ENCODE data around the gene GLIS1. TPM values are rescaled to one million over a fixed set of nuclear protein-coding genes. Genes with fewer than 3 reads are reported as not detected.
"Not testable (repeated sequence)": the region's sequence is repeated elsewhere in the genome, so short reads cannot be mapped to it uniquely, and the experiment has no call there.

Gene GLIS1
- polyA plus RNA-seq (ENCODE audit: insufficient read length in 3 of 3): 1 to 10 TPM; 2.2 to 4.8 (median 3.2) TPM
- long read RNA-seq, donor 1: 0 reads
- long read RNA-seq, donor 2: 0 reads
- long read RNA-seq, donor 3: 0 reads
- long read RNA-seq, donor 4: 0 reads
- long read RNA-seq, donor 5: 0 reads
- long read RNA-seq, donor 6: 0 reads
- long read RNA-seq, donor 7: 0 reads
- long read RNA-seq, donor 8: 0 reads
- long read RNA-seq, donor 9, partial matches to known transcripts: 0 of 1 reads
- long read RNA-seq, donor 9, other reads (novel, unspliced or antisense): 0 of 1 reads
- long read RNA-seq, donor 10: 0 reads
- long read RNA-seq, donor 11, partial matches to known transcripts: 0 of 1 reads
- long read RNA-seq, donor 11, other reads (novel, unspliced or antisense): 0 of 1 reads
- long read RNA-seq, donor 12: 0 reads
- long read RNA-seq, donor 13: 0 reads
- long read RNA-seq, donor 14: 0 reads
- long read RNA-seq, donor 15: 0 reads
- long read RNA-seq, donor 16: 0 reads

DNA sequence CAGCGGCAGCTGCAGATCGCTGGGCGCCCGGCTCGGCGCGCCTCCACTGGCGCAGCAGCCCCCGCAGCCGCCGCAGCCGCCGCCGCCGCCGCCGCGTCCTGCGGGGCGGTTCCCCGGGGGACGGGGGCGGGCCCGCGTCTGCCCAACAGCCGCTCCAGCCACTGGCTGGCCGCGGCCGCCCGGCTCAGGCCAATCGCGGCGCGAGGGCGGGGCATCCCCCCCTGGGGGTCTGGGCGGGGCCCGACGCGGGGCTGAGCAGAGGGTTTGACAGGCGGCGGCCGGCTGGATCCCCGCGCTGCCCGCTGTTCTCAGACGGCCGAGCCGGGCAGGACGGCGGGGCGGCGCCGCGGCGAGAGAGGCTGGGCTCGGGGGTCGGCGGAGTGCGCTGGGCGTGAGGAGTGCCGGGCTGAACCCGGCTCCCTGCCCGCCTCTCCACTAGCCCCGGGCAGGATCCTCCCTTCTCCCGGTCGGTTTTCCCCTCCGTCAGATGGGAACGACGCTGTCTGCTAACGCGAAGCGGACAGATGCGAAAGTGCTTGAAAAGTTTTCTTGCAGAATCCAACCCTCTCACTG is at the start of gene GLIS1:
GLIS1 (minus strand) TSS at position 56 of the 573 bp plus-strand sequence. CDS start 1,100 bp downstream, outside the sequence.
- peak in 10 of 11 donors; percentile 63 to 88 (median 74) for DNase-seq (ENCODE audit: extremely low read depth in 1 of 11, low read depth in 9 of 11, low spot score in 4 of 11)

DNA sequence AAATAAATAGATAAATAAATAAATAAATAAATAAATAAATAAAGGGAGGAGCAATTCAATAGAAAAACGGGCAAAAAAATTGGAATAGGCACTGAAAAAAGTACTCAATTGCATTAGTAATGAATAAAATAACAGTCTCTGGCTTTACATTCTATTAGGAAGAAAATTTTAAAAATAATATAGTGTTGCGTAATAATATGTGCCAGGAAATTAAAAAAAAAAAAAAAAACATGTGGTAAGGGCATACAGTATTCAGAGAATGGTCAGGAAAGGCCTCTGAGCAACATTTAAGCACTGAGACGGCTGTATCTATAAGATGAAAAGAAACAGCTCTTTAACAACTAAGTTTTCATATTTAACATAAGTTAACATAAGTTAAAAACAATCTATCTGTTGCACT is 48.7 kb upstream of the GLIS1 start:
- no peak for DNase-seq (ENCODE audit: extremely low read depth in 1 of 11, low read depth in 9 of 11, low spot score in 4 of 11)

DNA sequence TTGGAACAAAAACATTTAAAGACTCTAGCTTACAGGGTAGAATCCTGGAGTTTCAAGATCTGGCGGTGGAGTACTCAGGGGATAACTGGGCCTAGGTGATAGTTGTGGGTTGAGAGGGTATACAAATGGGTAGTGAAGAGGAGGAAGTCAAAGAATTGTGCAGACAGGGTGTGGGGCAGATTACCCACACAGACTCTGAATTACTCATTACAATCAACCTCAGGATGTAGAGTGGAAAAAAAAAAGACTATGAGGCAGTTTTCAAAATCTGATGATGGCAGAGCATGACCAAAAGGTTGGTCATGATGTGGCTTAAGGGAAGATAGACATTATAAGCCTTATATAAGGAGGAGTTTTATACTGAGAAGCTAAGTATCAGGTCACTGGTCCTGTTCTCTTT is 44.1 kb upstream of the GLIS1 start:
- no peak for DNase-seq (ENCODE audit: extremely low read depth in 1 of 11, low read depth in 9 of 11, low spot score in 4 of 11)

DNA sequence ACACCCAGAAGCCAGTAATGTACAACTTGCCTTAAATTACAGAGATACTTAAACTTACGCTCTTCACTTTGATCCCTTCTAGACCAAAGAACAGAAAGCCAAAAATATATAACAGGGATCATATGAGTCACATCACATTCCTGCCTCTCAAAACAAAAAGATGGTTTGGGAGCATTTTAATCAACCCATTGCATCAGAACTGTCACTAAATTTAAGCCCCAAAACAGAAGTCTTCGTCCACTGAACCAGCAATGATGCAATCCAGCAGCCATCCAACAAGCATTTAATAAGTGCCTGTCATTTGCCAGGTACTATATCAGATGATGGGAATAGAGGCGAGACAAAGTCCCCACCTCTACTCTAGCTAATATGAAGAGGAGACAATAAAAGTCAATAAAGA is 42.7 kb upstream of the GLIS1 start:
- no peak for DNase-seq (ENCODE audit: extremely low read depth in 1 of 11, low read depth in 9 of 11, low spot score in 4 of 11)

DNA sequence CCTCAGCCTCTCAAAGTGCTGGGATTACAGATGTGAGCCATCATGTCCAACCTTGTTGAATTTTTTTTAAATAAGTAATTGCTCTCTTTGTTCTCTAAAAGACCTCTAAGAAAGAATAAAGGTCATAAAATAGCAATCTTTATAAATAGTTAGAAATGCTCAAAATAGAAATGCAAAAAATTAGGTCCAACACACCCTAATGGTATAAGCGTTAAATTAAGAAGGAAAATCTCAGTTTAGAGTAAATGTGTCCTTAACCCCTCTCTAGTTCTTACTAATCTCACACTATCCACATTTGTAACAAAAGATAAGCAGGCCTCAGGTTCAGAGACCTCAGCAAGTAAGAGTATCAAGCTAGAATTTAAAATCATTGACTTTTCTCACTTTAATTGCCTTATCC is 38.3 kb upstream of the GLIS1 start:
- no peak for DNase-seq (ENCODE audit: extremely low read depth in 1 of 11, low read depth in 9 of 11, low spot score in 4 of 11)

DNA sequence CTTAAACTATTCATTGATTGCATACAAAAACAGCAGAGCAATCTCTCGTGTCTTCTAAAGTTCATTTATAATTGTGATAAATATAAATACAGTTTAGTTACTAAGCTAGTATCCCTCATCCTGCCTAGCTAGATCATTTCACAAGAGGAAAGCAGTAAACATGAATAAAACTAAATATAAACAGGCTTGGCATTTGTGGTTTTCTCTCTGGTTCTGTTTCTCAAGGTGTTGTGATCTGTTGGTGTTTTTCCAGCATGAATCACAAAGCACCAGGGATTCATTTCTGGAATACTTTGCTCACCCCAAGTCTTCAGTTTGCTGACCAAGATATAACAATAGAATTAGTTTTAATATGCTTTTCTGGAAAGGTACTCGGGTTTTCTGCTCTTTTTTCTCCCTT is 32.7 kb upstream of the GLIS1 start:
- DNase-seq (ENCODE audit: extremely low read depth in 1 of 11, low read depth in 9 of 11, low spot score in 4 of 11): no peak

DNA sequence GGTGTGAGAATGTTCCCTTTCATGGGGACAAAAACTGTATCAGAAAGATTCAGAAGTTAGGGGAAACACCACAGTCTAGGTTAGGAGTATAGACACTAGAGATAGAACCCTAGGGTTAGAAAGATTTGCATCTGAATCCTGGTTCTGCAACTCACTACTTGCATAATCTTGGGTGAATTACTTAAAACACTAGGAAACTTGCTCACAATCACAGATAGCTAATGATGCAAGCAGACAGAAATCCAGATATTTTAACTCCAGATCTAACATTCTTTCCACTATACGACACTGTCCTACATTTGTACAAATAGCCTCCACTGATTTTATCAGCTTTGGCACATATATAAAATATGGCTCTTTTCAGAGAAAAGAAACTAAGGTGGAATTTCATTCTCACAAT is 30.8 kb upstream of the GLIS1 start:
- DNase-seq (ENCODE audit: extremely low read depth in 1 of 11, low read depth in 9 of 11, low spot score in 4 of 11): no peak

DNA sequence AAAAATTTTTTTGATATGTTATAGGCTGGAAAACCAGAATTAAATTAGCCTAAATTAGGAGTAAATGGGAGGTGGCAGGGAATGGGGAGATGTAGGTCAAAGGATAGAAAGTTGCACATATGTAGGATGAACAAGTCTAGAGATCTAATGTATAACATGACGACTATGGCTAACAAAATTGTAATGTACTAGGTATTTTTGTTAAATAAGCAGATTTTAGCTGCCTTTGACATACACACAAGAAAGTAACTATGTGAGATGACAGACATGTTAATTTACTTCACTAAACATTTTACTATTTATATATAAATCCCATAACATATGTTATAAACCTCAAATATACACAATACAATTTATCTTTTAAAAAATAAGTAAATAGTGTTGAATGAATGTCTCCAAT is 30.2 kb upstream of the GLIS1 start:
- DNase-seq (ENCODE audit: extremely low read depth in 1 of 11, low read depth in 9 of 11, low spot score in 4 of 11): no peak

DNA sequence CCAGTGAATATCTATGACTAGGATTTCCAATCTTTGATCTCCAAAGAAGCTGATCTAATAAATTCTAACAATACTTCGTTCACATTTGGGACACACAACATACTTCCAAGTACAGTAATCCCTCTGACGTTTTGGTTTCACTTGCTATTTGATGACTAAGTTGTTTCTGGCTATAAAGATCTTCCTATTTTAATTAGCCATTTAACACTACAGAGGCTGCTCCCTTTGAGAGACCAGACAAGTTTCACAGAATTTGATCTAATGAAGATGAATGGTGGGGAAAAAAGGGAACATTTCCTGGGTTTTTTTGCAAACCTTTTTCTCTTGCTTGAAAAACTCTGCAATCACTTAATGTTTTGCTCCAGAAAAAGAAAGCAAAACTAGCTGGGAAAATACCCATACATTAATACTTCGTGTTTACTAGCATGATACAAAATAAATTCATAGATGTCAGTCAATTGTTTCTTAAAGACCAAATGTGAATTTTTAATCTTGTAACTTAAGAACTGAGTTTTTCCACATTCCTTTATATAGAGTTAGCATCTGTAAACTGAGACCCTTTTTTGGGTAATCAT is 28.0 kb upstream of the GLIS1 start:
- DNase-seq (ENCODE audit: extremely low read depth in 1 of 11, low read depth in 9 of 11, low spot score in 4 of 11): no peak

DNA sequence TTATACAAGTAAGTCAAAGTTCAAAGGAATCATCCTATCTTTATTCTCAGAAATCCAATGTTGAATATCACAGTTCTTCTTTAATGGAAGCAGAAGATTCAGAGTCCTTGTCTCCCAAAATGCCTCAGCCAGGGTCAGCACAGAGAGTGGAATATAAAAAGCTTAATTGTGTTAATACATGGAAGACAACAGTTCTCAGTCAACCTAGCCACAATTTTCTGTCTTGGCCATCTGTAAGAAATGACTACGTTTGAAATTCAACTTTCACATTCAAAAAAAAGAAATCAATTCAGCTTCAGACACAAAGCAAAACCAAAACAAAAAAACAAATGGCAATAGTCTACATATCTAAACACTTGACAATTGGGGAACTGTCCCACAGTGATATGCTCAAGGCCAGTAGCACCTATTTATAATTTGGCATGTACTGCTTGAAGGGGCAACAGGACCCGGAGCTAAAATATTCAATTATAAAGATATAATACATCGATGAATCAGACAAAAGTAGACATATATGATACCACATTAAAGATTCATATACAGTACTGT is 27.3 kb upstream of the GLIS1 start:
- DNase-seq (ENCODE audit: extremely low read depth in 1 of 11, low read depth in 9 of 11, low spot score in 4 of 11): no peak

DNA sequence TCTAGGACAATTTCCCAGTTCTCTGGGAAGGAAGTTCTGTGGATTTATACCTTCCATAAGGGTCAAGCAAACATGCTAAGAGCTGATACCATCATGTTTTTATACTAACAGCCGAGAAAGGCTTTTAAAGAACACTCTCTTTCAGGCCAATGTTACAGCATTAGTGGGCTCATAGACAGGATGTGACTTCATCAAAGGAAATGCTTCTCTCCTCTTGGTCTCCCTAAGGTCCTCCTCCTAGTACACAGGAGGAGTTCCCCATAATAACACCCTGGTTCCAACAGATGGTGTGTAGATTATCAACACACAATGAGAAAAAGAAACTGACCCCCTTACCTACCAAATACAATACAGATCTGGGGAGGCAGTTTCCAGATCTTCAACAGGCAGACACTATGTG is 26.7 kb upstream of the GLIS1 start:
- no peak for DNase-seq (ENCODE audit: extremely low read depth in 1 of 11, low read depth in 9 of 11, low spot score in 4 of 11)

DNA sequence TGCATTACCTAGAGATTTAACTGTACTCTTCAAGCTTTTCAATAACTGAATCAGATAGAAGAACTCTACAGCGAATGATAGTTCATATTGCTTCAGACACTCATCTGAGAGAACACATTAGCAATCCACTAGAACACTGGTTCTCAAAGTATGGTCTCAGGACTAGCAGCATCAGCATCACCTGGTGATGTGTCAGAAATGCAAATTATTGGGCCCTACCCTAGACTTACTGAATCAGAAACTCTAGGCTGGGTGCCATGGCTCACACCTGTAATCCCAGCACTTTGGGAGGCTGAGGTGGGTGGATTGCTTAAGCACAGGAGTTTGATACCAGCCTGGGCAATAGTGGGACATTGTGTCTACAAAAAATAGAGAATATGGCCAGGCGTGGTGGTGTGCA is 24.9 kb upstream of the GLIS1 start:
- DNase-seq (ENCODE audit: extremely low read depth in 1 of 11, low read depth in 9 of 11, low spot score in 4 of 11): no peak

DNA sequence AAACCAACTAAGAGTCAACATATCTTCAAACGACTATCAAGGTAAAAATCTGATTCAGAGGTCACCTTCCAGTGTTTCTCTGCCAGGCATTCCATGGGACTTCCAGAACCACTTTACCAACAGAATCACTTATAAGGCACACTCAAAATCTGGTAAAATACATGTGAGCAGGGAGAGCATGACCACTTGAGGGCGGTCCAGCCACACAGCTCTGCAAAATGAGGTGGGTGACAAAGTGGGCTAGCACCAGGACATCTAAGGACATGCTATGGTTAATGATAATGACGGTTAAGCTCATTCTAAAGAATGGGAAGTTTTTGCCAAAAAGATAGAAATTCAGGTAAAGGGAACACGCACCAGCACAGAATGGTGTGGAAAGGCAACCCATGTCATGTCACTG is 24.5 kb upstream of the GLIS1 start:
- no peak for DNase-seq (ENCODE audit: extremely low read depth in 1 of 11, low read depth in 9 of 11, low spot score in 4 of 11)

DNA sequence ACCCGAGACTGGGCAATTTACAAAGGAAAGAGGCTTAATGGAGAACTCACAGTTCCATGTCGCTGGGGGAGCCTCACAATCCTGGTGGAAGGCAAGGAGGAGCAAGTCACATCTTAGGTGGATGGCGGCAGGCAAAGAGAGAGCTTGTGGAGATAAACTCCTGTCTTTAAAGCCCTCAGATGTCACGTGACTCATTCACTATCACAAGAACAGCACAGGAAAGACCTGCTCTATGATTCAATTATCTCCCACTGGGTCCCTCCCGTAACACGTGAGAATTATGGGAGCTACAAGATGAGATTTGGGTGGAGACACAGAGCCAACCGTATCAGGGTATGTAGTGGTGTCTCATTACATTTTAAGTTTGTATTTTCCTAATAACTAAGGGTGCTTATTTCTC is 21.5 kb upstream of the GLIS1 start:
- DNase-seq (ENCODE audit: extremely low read depth in 1 of 11, low read depth in 9 of 11, low spot score in 4 of 11): not testable (repeated sequence)

DNA sequence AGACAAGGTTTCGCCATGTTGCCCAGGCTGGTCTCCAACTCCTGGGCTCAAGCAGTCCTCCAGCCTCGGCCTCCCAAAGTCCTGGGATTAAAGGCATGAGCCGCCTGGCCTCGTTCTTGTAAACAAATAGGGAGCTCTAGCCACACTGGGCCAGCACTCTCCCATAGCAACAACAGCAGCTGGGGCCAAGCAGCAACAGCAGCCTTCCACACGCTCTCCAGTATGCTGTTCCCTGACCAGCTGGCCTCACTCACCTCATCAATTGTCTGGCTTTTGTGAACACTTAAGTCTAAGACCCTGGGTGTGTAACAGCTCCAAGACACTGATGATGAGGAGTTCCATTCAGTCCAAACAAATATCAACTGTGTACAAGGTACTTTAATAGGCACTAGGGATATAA is 16.9 kb upstream of the GLIS1 start:
- no peak for DNase-seq (ENCODE audit: extremely low read depth in 1 of 11, low read depth in 9 of 11, low spot score in 4 of 11)

DNA sequence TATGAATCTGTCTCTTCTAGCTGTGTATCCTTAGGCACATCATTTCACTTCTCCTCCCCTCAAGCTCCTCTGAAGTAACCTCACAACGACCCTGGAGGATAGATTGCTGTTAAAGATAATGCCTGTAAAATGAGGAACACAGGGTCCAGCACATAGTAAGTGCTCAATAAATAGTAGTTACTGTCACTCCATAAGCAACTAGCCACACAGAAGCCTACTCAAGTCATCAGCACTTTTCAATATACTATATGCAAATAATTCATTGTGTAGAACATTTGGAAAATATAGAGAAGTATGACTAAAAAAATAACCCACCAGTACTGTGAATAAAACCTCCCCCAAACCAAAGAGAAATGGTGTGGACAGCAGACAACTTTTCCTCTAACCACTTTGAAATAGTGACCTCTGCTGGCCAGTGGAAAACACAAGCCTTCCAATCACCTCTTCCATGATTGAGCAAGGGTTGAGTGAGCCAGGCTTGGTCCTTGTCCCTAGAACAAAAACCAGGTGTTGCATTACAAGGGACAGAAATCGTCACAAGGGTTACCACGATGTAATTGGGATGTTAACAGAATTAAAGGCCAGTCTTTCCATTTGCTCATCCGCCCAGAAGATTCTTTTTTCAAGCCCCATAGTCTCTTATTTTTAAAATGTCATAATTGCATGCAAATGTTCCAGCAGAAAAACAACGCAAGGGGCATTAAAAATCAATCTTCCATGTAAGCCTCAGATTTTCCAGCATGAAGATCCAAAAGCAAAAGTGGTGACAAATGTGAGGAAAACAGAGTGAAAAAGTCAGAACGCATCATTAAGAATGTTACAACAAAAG is 15.7 kb upstream of the GLIS1 start:
- no peak for DNase-seq (ENCODE audit: extremely low read depth in 1 of 11, low read depth in 9 of 11, low spot score in 4 of 11)

DNA sequence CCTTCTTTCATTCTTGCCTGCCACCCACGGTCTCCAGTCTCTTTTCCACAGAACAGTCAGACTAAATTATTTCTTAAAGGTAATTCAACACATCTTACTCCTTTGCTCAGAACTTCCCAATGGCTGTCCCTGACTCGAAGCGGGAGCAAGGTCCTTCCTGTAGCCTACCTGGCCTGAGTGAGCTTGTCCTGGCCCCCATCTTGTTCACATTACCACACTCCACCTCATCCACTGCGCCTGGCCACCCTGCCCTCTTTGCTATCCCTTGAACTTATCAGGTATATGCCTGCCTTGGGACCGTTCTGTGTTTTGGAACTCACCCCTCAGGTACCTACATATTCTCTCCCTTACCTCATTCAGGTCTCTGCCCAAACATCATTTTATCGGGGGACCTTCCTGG is 13.3 kb upstream of the GLIS1 start:
- DNase-seq (ENCODE audit: extremely low read depth in 1 of 11, low read depth in 9 of 11, low spot score in 4 of 11): no peak

DNA sequence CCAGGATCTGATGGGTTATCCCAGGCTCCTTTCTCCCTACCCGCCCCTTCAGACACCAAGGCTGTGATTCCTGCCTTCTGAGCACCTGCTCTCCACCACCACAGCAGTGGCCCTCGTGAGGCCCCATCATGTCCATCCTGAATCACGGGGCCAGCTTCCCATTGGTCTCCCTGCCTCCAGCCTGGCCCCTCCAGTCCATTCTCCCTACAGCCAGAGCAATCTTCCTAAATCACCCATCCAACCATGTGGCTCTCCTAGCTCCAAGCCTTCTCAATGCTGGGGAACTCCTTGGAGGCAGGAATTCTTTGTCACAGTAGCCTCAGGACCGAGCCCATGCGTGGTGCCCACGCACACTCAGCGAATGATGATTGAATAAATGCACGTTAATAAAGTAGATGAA is 8.9 kb upstream of the GLIS1 start:
- no peak for DNase-seq (ENCODE audit: extremely low read depth in 1 of 11, low read depth in 9 of 11, low spot score in 4 of 11)

DNA sequence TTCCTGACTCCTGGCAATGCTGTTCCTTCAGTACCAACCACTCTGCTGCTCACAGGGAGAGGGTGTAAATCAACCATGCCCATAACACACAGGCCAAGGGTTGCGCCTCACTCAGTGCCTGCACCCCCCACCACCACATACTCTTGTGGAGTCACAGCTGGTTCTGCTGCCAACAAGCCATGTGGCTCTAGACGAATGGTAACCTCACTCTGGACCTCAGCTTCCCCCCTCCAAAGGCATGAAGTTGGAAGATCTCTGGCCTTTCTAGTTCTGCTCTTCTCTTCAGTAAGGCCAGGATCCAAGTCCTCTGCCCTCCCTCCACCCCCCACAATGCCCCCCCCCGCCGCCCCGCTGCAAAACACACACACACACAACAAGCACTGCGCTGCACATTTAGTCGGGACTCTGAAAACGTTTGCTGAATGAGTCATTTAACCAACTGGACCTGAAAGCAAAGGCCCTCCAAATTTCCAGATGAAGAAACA is 1.7 kb upstream of the GLIS1 start:
- no peak for DNase-seq (ENCODE audit: extremely low read depth in 1 of 11, low read depth in 9 of 11, low spot score in 4 of 11)
